Tibial nerve (tissue), 4 donors: ENCODE data around the gene KCTD13.

Experiments
- EP300 ChIP-seq, 2 donors: sonication (generic); formaldehyde crosslinking; IDR thresholded peaks; one replicate each; pipeline ENCODE4 v1.6.1; 2017; ENCODE audit warnings: antibody characterized with exemption in 2 of 2, mild to moderate bottlenecking in 1 of 2
- TF ChIP-seq, protein P1 (sequence below), 5 experiments: fragments of 200-600 bp in 3 of 5; fragments of 450-650 bp in 2 of 5; sonication (generic) in 3 of 5; IDR thresholded peaks; one replicate each; pipeline ENCODE4 v1.5.1; 2016 to 2019; ENCODE audit warnings: antibody characterized with exemption in 5 of 5, mild to moderate bottlenecking in 3 of 5, moderate library complexity in 2 of 5

DNA sequence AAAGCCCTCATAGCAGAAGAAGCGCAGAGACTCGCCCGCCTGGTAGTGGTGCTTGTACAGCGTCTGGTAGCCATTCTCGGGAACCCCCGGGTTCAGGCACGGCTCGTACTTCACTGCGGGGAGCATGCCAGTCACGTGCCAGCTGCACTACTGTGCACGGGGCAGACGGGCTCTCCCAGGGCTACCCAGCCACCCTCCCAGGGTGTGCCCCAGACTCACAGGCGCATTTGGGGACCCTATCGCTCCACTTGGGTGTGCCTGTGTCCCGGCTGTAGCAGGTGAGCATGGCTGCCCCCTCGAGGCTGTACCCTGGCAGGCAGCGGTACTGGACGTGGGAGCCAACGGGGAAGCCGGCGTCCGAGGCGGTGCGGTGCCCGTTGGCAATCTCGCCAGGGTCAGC, 52.7 kb downstream of the KCTD13 start:
- TF ChIP-seq, protein P1, sequence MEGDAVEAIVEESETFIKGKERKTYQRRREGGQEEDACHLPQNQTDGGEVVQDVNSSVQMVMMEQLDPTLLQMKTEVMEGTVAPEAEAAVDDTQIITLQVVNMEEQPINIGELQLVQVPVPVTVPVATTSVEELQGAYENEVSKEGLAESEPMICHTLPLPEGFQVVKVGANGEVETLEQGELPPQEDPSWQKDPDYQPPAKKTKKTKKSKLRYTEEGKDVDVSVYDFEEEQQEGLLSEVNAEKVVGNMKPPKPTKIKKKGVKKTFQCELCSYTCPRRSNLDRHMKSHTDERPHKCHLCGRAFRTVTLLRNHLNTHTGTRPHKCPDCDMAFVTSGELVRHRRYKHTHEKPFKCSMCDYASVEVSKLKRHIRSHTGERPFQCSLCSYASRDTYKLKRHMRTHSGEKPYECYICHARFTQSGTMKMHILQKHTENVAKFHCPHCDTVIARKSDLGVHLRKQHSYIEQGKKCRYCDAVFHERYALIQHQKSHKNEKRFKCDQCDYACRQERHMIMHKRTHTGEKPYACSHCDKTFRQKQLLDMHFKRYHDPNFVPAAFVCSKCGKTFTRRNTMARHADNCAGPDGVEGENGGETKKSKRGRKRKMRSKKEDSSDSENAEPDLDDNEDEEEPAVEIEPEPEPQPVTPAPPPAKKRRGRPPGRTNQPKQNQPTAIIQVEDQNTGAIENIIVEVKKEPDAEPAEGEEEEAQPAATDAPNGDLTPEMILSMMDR (IDR thresholded peaks at IDR 0.05): no peak
- TF ChIP-seq EP300 (IDR thresholded peaks at IDR 0.05): no peak
